SH-SY5Y (cell line): Measurements from ENCODE around the gene MAGEA9B.
"Not testable (repeated sequence)": the region's sequence is repeated elsewhere in the genome, so short reads cannot be mapped to it uniquely, and the experiment has no call there.

ENCODE experiments used
- GATA2 ChIP-seq: IDR thresholded peaks from 2 replicates; pipeline ENCODE4 v1.6.1; 2011; ENCODE audit warnings: mild to moderate bottlenecking, low read depth, low read length
- GATA3 ChIP-seq: IDR thresholded peaks from 2 replicates; pipeline ENCODE4 v1.6.1; 2011; ENCODE audit warnings: low read depth, mild to moderate bottlenecking, low read length, moderate library complexity

Gene MAGEA9B

DNA sequence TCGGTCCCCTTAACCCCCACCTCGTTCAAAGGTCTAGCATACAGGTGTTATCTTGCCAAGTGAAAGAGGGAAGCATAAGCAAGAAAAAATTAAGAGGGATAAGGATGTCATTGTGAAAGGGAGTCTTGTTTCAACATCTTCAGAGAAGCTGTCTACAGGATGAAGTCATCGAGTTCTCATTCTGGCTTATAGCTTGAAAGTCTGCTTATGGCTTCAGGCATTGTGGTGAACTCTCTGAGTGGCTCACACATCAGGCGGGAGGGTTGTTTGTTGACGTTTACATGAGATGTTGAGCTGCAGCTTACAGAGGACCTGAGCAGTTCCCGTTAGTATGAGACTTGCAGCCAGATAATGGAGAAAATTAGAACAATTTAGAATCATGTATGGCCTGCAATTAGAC is 16.6 kb downstream of the MAGEA9B start:
- no peak for TF ChIP-seq GATA2
- TF ChIP-seq GATA3 = no peak

DNA sequence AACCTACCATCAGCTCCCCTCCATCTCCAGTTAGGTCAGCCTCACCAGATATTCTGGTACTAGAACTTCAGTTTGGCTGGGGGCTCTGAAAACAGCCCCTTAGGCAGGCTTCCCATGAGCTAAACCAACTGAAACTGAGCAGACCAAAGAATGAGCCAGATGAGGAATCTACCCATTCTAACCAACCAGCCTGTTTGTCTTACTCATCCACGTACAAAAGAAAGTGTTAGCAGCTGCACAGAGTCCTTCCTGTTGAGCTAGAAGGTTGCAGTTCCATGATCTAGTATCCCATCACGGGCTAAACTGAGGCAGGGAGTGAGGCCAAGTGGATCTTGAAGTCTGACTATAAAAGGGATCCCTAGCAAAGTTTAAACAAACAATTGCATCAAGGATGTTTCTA is 17.5 kb downstream of the MAGEA9B start:
- TF ChIP-seq GATA3 (no peak), GATA2 (no peak)

DNA sequence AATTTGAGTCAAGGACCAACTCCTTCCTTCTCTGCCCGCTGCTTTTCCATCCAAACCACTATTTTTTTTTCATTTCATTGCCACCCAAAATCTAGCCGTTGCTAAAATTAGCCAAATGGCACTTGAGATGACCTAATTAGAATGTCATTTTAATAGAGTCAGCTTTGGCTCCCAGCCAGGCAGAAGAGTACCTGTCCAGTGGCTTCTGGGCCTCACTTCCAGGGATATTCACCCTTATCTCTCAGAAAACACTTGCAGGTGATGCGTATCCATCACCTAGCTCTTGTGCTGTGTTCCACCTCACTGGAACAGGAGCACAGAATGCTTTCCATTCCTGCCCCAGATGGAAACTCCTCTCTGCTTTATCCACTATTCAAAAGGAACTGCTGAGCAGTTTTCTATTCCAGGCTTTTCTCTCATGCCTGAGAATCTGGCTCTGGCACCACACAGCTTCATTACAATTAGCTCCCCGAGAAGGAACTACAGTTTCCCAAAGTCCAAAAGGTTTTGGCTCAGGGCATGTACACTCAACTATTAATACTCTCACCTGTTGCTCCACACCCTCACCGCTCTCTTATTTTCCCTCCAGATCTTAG is 18.5 kb downstream of the MAGEA9B start:
- TF ChIP-seq GATA2 = no peak

DNA sequence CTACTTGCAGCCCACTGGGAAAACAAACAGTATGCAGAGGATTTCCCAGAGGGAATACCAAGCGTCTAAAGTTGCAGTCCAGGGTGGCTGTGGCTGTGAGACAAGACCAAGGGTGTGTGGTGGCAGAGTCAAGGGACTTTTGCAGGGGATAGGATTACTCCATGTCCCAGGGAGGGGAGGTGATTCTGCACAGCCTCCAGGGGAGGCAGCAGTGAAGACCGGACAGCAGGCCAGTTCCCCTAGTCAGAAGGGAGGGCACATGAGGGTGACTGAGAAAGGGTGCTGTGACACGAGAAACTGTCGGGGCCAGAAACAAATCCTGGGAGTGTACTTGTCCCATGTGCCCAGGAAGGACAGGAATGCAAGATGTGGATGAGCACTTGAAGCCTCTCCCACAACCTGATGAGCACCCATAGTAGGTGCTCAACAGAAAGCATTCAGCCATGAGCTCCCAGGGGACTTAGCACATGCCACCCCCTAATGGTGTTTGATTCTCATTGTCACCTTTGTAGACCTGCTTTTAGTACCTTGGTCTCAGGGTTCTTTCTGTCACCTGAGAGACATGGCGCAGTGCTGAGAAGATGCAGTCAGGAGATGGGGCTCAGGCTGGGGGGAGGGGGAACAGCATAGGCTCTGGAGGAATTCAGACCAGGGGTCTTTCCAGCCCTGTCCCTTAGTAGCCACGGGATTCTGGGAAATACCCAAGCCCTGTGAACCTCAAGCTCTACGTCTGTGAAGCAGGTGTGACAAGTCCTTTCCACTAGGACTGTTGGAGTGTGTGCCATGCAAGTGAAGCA is 19.4 kb downstream of the MAGEA9B start:
- TF ChIP-seq GATA3 = no peak
- no peak for TF ChIP-seq GATA2

DNA sequence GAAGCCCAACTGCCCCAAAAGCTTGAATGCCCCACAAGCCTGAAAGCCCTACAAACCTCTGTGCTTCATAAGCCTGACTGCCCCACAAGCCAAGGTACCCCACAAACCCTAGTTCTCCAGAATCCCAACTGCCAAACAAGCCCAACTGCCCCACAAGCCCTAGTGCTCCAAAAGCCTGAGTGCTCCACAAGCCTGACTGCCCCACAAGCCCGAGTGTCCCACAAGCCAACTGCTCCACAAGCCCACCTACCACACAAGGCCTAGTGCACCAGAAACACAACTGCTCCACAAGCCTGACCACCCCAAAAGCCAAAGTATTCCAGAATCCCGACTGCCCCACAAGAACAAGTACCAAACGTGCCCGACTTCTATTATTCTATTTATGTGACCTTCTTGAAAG is 23.9 kb downstream of the MAGEA9B start:
- no peak for TF ChIP-seq GATA2
- TF ChIP-seq GATA3 = no peak

DNA sequence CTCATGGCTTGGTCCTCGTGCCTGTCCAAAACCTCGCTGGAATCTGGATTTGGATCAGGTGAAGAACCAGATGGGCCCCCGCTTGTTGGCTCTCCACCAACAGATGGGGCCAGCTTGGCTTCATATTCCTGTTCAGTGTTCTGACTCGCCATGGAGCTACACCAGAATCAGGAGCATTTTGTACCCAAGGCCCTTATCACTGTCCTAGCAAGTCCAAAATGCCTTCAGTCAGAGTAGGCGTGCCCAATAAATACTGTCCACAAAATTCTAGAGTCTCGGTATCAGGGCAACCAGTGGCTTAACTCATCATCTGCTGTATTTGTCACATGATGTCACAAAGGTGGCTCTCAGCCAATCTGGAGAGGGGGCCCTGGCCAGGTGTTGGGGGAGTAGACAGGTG is 37.6 kb downstream of the MAGEA9B start, which contains the start of gene HSFX3:
Gene HSFX3 (minus strand): TSS at position 224 of the 400 bp plus-strand sequence. CDS start 72 bp downstream, at position 152.
- TF ChIP-seq GATA2, GATA3: not testable (repeated sequence)

DNA sequence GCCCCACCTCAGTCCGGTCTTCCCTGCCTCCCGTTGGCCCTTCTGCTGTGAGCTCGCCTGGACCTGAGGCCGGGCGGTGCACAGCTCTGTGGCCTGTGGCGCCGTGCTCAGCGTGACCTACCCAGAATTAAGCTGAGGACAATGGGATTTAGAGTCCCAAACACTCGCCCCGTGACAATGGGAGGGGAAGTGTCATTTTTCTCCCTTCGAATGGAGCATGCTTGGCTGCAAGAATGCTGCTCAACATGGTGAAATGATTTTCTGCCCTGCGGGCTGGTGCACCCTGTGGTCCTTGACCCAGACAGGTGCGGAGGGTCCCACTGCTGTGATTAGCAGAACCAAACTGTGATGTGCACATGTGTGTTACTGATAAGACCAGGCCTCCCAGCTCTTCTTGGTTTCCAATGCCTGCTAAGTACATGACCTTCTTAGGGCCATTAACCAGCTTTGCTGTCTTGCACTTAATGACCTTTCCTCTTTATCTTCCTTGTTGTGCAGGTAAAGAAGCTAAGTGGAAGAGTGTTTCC is 45.7 kb downstream of the MAGEA9B start:
- TF ChIP-seq GATA3 (no peak), GATA2 (no peak)

DNA sequence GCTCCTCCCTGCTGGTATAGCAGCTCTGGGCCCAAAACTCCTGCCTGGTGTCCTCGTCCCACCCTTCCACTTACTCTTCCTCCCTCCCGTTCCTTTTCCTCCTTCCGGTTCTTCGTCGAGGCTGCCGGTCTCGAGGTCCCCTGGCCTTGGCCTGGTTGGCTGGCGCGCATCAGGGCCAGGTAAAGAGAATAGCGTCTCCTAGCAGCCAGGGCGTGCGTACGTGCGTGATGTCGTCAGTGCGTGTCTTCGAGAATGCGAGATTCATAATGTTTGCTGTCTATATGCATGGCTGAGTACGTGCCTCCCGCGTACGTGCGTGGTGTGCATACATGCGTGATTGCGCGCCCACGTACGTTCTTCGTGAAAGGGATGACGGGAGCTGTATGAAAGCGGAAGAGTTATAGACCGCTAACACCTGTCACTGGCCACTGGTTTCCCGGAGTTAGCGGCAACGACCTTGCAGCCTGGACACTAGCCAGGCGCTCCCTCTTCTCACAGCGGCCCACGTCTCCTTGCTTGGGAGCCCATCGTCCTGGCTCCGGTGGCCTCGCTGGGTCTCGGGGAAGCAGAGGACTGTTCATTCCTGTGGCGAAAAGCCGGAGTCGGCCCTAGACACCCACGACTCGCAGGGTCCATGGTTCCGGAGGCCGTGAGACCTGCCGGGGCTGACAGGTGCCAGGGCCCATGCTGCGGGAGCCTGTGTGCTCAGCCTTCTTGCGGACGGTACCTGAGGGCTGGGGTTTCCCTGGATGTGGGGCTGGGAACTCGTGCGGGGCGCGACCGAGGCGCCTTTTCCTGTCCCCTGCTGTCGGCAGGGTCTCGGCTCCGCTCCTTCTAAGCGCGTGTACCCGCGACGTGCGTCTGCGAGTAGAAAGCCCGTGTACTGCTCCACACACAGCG is 46.4 kb downstream of the MAGEA9B start, which contains the start of gene EOLA1:
Gene EOLA1 (plus strand): TSS at position 392 of the 900 bp plus-strand sequence. CDS start 4,619 bp downstream, outside the sequence.
- no peak for TF ChIP-seq GATA3
- no peak for TF ChIP-seq GATA2

DNA sequence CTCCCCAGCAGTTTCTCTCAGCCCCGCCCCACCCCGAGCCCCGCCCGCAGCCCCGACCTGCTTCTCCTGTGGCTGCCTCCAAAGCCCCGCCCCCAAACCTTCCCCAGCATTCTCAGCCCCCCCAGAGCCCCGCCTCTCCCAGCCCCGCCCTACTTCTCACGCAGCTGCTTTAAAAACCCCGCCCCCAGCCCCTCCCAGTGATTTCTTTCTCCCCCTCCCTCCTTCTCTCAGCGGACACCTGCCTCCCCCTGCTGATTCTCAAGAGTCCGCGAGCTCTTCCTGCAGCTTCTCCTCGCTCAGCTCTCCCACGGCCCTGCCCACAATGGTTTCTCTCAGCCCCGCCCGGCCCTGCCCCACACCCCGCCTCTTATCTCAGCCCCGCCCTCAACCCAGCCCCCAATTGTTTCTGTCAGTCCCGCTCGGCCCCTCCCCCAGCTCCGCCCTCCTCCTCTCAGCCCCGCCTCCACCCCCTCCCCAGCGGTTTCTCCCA is 47.1 kb downstream of the MAGEA9B start:
- no peak for TF ChIP-seq GATA3
- TF ChIP-seq GATA2 = no peak

DNA sequence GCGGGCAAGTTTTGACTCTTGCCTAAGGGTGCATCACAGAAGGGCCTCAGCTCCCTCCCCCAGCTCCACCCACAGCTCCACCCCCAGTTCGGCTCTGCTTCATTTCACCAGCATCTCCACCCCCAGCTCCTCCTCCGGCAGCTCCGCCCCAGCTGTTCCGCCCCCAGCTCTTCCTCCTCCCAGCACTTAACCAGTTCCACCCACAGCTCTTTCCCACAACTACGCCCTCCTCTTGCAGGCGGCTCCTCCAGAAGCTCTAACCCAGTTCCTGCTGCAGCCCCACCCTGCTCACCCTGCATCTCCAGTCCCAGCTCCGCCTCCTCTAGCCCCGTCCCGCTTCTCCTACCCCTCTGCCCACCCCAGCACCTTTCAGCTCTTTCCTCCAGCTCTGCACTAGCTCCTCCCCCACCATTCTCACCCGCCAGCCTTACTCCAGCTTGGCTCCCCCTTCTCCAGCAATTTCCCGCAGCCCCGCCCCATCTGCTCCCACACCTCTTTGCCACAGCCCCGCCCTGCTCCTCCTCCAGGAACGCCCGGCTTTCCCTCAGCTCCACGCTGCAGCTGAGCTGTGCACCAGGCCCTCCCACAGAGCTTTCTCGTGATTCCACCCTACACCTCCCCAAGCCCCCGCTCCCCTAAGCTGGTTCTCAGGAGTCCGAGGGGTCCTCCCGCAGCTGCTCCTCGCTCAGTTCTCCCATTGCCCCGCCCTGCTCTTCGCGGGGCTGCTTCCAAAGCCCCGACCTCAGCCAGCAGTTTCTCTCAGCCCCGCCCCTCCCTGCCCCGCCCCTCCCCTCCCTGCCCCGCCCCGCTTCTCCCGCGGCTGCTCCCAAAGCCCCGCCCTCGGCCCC is 47.8 kb downstream of the MAGEA9B start:
- TF ChIP-seq GATA3 (no peak), GATA2 (no peak)
